Smooth muscle cell (in vitro differentiated cells): ENCODE data around the gene RNGTT. TPM values are rescaled to one million over a fixed set of nuclear protein-coding genes. Genes with fewer than 3 reads are reported as not detected.

Experiments
- DNase-seq: peaks from one replicate; lab custom pipeline; 2025; ENCODE audit not compliant: unreplicated experiment; lab: John Stamatoyannopoulos, UW
- H2AFZ ChIP-seq: fragments of 200-600 bp; sonication (generic); 2 replicates; pipeline ENCODE4 v1.6.0; 2016; ENCODE audit warnings: antibody characterized with exemption, low read depth, mild to moderate bottlenecking
- H3F3A ChIP-seq: fragments of 200-600 bp; sonication (generic); 2 replicates; pipeline ENCODE4 v1.6.0; 2017; ENCODE audit warnings: antibody characterized with exemption, low read depth
- H3K27ac ChIP-seq: fragments of 200-600 bp; sonication (generic); 2 replicates; pipeline ENCODE4 v1.5.1; 2016; ENCODE audit warnings: low read depth, mild to moderate bottlenecking
- H3K27me3 ChIP-seq: fragments of 200-600 bp; sonication (generic); 2 replicates; pipeline ENCODE4 v1.6.1; 2016; ENCODE audit warnings: low read depth, mild to moderate bottlenecking
- H3K36me3 ChIP-seq: fragments of 200-600 bp; sonication (generic); 2 replicates; pipeline ENCODE4 v1.5.1; 2016; ENCODE audit warnings: low read depth
- H3K4me1 ChIP-seq: fragments of 200-600 bp; sonication (generic); 2 replicates; pipeline ENCODE4 v1.5.1; 2016; ENCODE audit warnings: low read depth
- H3K4me2 ChIP-seq: fragments of 200-600 bp; sonication (generic); 2 replicates; pipeline ENCODE4 v1.6.0; 2016; ENCODE audit warnings: mild to moderate bottlenecking
- H3K4me3 ChIP-seq: fragments of 200-600 bp; sonication (generic); 2 replicates; pipeline ENCODE4 v1.5.1; 2016; ENCODE audit warnings: mild to moderate bottlenecking
- H3K79me2 ChIP-seq: fragments of 200-600 bp; sonication (generic); 2 replicates; pipeline ENCODE4 v1.6.0; 2016; ENCODE audit warnings: low read depth, mild to moderate bottlenecking
- H3K9ac ChIP-seq: fragments of 200-600 bp; sonication (generic); 2 replicates; pipeline ENCODE4 v1.6.0; 2016; ENCODE audit warnings: low read depth
- H3K9me3 ChIP-seq: fragments of 200-600 bp; sonication (generic); replicated peaks from 2 replicates; pipeline ENCODE4 v1.5.1; 2016; ENCODE audit warnings: low read depth
- H4K20me1 ChIP-seq: fragments of 200-600 bp; sonication (generic); 2 replicates; pipeline ENCODE4 v1.6.0; 2016; ENCODE audit warnings: low read depth
- CTCF ChIP-seq: fragments of 200-600 bp; sonication (generic); IDR thresholded peaks from 2 replicates; pipeline ENCODE4 v1.5.1; 2017; ENCODE audit warnings: borderline replicate concordance, mild to moderate bottlenecking, antibody characterized with exemption; ENCODE audit not compliant: insufficient read depth, poor library complexity, severe bottlenecking
- WGBS: methylation state at CpG from one replicate; pipeline ENCODE4 v1.1.7; 2016; ENCODE audit warnings: low lambda C conversion rate; 5-methylcytosine and 5-hydroxymethylcytosine counted together
- polyA plus RNA-seq: library from polyadenylated mRNA; unstranded; fragments of >200 nt; fragmentation: Nextera tagmentation; extraction: Ambion mirVana; gene quantifications from 2 replicates; pipeline ENCODE4 v1.2.1, GENCODE V29; 2016
- total RNA-seq: library from RNA; depleted of rRNA; stranded (reverse); fragments of >200 nt; gene quantifications from 2 replicates; pipeline ENCODE4 v1.2.3, GENCODE V29; 2014

Gene RNGTT
- total and polyA plus RNA-seq, 2 experiments from 2014 or later: 7.5 to 22.7 TPM

DNA sequence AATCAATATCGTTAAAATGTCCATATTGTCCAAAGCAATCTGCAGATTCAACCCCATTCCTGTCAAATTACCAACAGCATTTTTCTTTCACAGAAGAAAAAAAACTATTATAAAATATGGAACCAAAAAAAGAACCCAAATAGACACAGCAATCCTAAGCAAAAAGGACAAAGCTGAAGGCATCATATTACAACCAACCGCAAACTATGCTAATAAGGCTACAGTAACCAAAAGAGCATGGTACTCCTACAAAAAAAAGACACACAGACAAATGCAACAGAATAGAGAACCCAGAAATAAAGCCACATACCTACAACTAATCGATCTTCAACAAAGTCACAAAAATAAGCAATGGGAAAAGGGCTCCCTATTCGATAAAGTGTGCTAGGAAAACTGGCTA, 49.2 kb downstream of the RNGTT start:
- Histone ChIP-seq H3K9me3 (no peaks in the 10 kb centered on the region), H2AFZ (no peak overlapping the region), H3K9ac (no peak overlapping the region), H3K4me3 (no peak overlapping the region), H3K27ac (no peak overlapping the region), H3F3A (no peaks in the 10 kb centered on the region), H3K4me1 (peaks cover 6% of the 10 kb centered on the region), H3K4me2 (peak overlapping the region; percentile 14), H3K79me2 (peaks cover 30% of the 10 kb centered on the region), H3K36me3 (no peaks in the 10 kb centered on the region), H3K27me3 (no peaks in the 10 kb centered on the region), H4K20me1 (peaks cover 60% of the 10 kb centered on the region)
- WGBS: 83% methylated on average over 4 of the region's 4 CpGs
- TF ChIP-seq CTCF: no peak
- no peak for DNase-seq

- H3K27me3 ChIP-seq: no peaks in the 10 kb centered on the region
- H3K4me3 ChIP-seq: no peak overlapping the region
- H3K4me1 ChIP-seq: peaks cover 6% of the 10 kb centered on the region
- WGBS: 94% methylated on average over 3 of the region's 3 CpGs
- H3K27ac ChIP-seq: no peak overlapping the region
- peaks cover 31% of the 10 kb centered on the region for H3K79me2 ChIP-seq
- no peak overlapping the region for H3K9ac ChIP-seq
- no peak for TF ChIP-seq CTCF
- H2AFZ ChIP-seq: no peak overlapping the region
- no peak overlapping the region for H3K4me2 ChIP-seq
- H3K36me3 ChIP-seq: no peaks in the 10 kb centered on the region
- peaks cover 67% of the 10 kb centered on the region for H4K20me1 ChIP-seq
- DNase-seq: no peak
- no peaks in the 10 kb centered on the region for H3F3A ChIP-seq
- H3K9me3 ChIP-seq: no peaks in the 10 kb centered on the region
Observed at GRCh38 chr6:88913471-88913870, 49.9 kb downstream of the RNGTT start.

GRCh38 chr6:88910922-88911778, 52.3 kb downstream of the RNGTT start:
- Histone ChIP-seq H3K4me3 (no peak overlapping the region), H3K4me2 (no peak overlapping the region), H3K4me1 (peaks cover 6% of the 10 kb centered on the region), H3F3A (no peaks in the 10 kb centered on the region), H4K20me1 (peaks cover 74% of the 10 kb centered on the region), H3K27me3 (no peaks in the 10 kb centered on the region), H3K36me3 (no peaks in the 10 kb centered on the region), H3K79me2 (peaks cover 34% of the 10 kb centered on the region), H3K9me3 (no peaks in the 10 kb centered on the region), H3K9ac (no peak overlapping the region), H3K27ac (no peak overlapping the region), H2AFZ (no peak overlapping the region)
- WGBS: 78% methylated on average over 7 of the region's 7 CpGs
- no peak for DNase-seq
- no peak for TF ChIP-seq CTCF
